ENCODE data around the gene DHPS.
"Not testable (repeated sequence)": the region's sequence is repeated elsewhere in the genome, so short reads cannot be mapped to it uniquely, and the experiment has no call there.

DHPS gene

GRCh38 chr19:12681074-12681987 lies at the start of gene DHPS:
Gene DHPS, minus strand, starts transcription at chr19:12681880. Its CDS starts 114 bp downstream, at chr19:12681766.
- DNase-seq (ENCODE audit: low spot score) = peak; percentile 93

- no peak for DNase-seq (ENCODE audit: low spot score)
These were observed 49.7 kb upstream of the DHPS start for GRCh38 chr19:12731337-12731736.

GRCh38 chr19:12730064-12730463 lies 48.4 kb upstream of the DHPS start:
- no peak for DNase-seq (ENCODE audit: low spot score)

GRCh38 chr19:12727745-12728433 lies 46.2 kb upstream of the DHPS start:
- DNase-seq (ENCODE audit: low spot score) = no peak

GRCh38 chr19:12726988-12727316 lies 45.3 kb upstream of the DHPS start:
- no peak for DNase-seq (ENCODE audit: low spot score)

- DNase-seq (ENCODE audit: low spot score) = not testable (repeated sequence)
These were observed 43.9 kb upstream of the DHPS start for GRCh38 chr19:12725612-12726011.

- DNase-seq (ENCODE audit: low spot score) = peak; percentile 44
These were observed 42.2 kb upstream of the DHPS start, which contains the start of gene TNPO2 for GRCh38 chr19:12723641-12724426. Gene TNPO2, minus strand, starts transcription at chr19:12723932. Its CDS starts 2,955 bp downstream, at chr19:12720977.

- DNase-seq (ENCODE audit: low spot score) = no peak
These were observed 41.6 kb upstream of the DHPS start for GRCh38 chr19:12723381-12723640.

GRCh38 chr19:12722566-12723380 lies 41.1 kb upstream of the DHPS start:
- DNase-seq (ENCODE audit: low spot score) = peak; percentile 97

GRCh38 chr19:12721656-12722565 lies 40.2 kb upstream of the DHPS start:
- peak; percentile 62 for DNase-seq (ENCODE audit: low spot score)

- no peak for DNase-seq (ENCODE audit: low spot score)
These were observed 39.4 kb upstream of the DHPS start for GRCh38 chr19:12720851-12721655.

GRCh38 chr19:12720296-12720695 lies 38.6 kb upstream of the DHPS start:
- DNase-seq (ENCODE audit: low spot score) = no peak

GRCh38 chr19:12715929-12716328 lies 34.2 kb upstream of the DHPS start:
- no peak for DNase-seq (ENCODE audit: low spot score)

- DNase-seq (ENCODE audit: low spot score) = no peak
These were observed 33.4 kb upstream of the DHPS start for GRCh38 chr19:12715102-12715501.

- not testable (repeated sequence) for DNase-seq (ENCODE audit: low spot score)
These were observed 31.6 kb upstream of the DHPS start for GRCh38 chr19:12713304-12713703.

GRCh38 chr19:12712077-12712476 lies 30.4 kb upstream of the DHPS start:
- not testable (repeated sequence) for DNase-seq (ENCODE audit: low spot score)

GRCh38 chr19:12711187-12711586 lies 29.5 kb upstream of the DHPS start:
- no peak for DNase-seq (ENCODE audit: low spot score)

- no peak for DNase-seq (ENCODE audit: low spot score)
These were observed 27.0 kb upstream of the DHPS start for GRCh38 chr19:12708641-12709040.

GRCh38 chr19:12706332-12706718 lies 24.6 kb upstream of the DHPS start:
- no peak for DNase-seq (ENCODE audit: low spot score)
